GM12873 (cell line): Measurements from ENCODE around the gene UVSSA.

Experiments used
- TF ChIP-seq, protein P1 (sequence below): IDR thresholded peaks from 2 replicates; pipeline ENCODE4 v1.5.1; 2012; ENCODE audit warnings: low read depth, mild to moderate bottlenecking, moderate library complexity, low read length, control low read depth; ENCODE audit not compliant: insufficient read depth; ENCODE audit errors: missing control alignments

UVSSA gene

DNA sequence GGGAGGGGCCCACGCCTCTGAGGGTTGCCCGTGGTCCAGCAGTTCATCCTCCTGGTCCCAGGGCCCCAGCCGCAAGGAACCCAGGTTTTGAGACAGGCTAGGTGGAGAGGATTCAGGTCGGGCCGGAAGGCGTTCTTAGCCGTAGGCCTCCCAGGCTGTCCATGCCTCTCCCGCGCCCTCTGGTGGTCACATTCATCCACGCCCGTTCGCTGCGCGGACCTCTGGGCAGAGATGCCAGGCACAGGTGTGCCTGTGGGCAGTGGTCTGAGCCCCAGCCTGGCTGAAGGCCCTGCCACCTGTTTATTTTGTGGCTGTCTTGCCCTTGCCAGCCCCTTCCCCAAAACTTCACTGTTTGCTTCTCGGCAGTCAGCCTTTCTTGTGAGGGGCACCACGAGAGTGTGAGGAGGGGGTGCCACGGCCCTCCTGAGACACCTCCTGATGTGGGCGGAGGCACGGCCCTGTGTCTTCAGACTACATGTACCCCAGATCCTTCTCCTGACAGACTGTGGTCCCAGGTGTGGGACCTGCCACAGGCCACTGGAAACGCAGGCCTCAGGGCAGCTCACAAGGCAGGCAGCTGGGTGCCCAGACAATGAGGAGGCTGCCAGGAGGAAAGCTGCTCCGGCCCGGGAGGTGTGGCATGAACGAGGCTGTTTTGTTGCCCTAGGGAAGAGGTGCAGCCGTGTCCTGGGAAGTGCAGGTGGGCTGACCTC, 5.0 kb downstream of the UVSSA start:
- TF ChIP-seq, protein P1, sequence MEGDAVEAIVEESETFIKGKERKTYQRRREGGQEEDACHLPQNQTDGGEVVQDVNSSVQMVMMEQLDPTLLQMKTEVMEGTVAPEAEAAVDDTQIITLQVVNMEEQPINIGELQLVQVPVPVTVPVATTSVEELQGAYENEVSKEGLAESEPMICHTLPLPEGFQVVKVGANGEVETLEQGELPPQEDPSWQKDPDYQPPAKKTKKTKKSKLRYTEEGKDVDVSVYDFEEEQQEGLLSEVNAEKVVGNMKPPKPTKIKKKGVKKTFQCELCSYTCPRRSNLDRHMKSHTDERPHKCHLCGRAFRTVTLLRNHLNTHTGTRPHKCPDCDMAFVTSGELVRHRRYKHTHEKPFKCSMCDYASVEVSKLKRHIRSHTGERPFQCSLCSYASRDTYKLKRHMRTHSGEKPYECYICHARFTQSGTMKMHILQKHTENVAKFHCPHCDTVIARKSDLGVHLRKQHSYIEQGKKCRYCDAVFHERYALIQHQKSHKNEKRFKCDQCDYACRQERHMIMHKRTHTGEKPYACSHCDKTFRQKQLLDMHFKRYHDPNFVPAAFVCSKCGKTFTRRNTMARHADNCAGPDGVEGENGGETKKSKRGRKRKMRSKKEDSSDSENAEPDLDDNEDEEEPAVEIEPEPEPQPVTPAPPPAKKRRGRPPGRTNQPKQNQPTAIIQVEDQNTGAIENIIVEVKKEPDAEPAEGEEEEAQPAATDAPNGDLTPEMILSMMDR, result peak; percentile 98

DNA sequence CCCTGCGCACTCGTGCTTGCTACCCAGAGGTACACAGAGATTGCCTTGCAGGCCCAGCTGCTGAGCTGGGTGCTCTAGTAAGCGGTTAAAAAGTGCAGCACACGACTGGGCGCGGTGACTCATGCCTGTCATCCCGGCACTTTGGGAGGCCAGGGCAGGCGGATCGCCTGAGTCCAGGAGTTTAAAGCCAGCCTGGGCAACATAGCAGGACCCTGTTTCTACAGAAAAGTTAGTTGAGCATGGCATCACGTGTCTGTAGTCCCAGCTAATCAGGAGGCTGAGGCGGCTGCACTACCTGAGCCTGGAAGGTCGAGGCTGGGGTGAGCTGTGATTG, 5.5 kb downstream of the UVSSA start:
- TF ChIP-seq, protein P1, result no peak

DNA sequence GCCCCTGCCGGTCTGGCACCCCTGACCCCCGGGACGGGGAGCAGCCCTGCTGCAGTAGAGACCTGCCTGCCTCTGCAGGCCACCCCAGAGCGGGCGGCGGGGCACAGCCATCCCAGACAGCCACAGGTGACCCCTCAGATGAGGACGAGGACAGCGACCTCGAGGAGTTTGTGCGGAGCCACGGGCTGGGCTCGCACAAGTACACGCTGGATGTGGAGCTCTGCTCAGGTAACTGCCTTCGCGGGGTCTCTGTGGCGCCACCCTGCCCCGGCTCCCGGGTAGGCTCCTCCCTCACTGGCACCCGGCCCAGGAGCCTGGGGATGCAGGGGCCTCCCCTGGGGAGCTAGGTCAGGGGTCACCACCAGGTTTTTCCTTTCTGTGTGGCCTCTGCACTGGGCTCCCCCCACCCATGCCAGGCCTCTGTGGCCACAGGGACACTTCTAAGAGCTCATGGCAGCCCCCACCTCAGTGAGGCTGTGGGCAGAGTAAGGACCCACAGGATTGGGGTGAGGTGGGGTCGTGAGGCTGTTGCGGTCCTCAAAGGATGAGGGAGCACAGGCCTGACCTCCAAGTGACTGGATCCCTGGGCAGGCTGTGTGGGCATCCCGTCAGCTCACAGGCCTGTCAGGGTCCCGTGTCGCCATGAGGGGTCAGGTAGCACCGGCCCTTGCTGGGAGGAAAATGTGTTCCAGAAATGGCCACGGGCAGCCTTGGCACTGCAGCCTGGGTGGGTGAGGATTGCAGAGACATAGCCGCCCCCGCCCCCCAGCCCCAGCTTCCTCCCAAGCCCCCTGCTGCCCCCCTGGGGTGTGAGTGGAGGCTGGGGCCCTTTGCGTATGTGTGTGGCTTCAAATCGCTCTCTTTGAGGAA, 6.4 kb downstream of the UVSSA start:
- TF ChIP-seq, protein P1, result no peak

DNA sequence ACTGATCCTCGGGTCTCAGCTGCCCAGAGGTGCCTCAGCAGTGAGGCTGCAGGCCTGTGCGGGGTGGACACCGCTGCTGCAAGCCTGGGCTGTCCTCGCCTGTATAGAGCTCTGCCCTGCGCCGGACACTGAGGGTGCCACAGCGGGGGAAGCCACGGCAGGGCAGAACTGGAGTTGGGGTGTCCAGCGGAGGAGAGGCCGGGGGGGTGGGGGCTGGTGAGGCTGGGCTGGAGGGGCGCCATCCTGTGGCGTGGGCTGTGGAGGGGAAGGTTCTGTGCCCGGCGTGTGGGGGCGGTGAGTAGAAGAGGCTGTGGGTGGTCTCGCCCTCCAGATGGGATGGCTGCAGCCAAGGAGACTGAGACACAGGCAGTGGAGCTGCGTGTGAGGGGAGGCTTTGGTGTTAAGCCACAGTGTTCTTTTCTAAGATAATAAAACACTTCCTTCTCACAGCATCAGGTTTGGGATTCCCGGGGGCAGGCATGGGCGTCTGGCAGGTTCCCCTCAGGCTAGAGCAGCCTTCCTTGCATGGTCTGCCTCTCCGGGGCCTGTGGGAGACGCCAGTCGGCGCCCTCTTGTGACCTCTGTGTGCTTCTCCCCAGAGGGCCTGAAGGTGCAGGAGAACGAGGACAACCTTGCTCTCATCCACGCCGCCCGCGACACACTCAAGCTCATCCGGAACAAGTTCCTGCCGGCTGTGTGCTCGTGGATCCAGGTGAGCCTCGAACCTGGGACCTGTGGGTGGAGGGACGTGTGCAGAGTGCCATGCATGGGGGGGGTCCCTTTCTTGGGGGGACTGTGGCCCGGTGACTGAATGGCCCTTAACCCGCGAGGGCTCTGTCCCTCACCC, 7.4 kb downstream of the UVSSA start:
- TF ChIP-seq, protein P1, result no peak

DNA sequence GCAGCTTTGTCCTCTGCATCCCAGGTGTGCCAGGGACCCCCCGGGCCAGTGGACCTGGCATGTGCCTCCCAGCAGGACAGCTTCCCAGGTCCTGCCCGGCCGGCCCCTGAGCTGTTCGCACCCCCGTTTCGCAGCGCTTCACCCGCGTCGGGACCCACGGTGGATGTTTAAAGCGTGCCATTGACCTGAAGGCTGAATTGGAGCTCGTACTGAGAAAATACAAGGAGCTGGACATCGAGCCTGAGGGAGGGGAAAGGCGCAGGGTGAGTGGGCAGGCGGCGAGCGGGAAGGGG, 7.9 kb downstream of the UVSSA start:
- TF ChIP-seq, protein P1, result no peak

DNA sequence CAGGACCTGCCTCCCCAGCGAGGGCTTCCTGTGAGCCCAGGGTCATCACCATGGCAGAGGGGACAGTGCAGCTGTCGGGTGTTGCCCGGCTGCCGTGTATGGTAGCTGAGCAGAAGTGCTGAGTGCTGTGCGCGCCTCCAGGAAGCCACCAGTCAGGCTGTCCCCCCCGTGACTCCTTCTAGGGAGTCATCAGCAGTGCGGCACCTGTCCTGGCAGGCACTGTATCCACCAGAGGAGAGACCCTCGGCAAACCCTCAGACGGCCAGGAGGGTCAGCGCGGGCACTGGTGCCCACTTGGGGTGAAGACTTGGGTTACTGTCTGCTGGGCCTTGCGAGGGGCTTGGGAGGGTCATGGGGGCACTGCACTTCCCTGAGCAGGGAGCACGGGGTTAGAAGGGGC, 8.4 kb downstream of the UVSSA start:
- TF ChIP-seq, protein P1, result no peak

DNA sequence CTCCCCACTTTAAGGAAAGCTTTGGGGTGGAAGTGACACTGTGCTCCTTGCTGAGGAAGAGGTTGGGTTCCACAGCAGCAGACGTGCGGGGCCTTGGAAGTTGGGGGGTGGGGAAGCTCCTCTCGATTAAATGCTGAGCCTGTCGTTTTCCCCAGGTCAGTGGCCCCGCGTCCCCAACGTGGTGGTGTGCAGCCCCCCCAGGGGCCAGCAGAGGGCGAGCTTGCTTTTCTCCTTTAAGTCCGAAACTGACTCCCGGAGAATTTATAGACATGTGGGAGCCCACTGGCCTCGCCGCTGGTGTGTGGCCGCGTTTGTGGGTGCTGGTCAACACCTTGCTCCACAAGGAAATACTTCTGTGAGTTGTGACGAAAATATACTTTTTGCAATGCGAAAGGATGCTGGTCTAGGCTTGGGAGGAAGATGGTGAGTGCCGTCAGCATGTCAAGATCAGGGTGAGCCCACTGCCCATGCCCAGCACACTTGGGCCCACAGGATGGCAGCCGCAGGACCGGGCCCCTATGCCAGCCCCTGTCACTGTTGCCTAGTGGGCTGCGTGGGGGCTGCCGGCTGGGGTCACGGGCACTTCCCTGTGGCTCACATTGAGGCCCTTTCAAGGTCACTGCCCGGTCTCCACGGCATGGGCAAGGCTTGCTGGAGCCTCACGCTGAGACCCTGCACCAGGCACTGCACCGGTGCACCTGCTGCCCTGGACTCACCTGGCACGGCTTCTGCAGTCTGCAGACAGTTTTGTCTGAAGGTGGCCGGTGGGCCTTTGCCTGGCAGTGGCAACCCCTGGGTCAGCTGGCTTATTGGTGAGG, 9.4 kb downstream of the UVSSA start:
- TF ChIP-seq, protein P1, result peak; percentile 76
